NCI-H1105 treated with DMSO at 0.1 percent for 48 hours (cell line): ENCODE results near the gene C17orf75.
"Not testable (repeated sequence)": the region's sequence is repeated elsewhere in the genome, so short reads cannot be mapped to it uniquely, and the experiment has no call there.

ENCODE experiments used
- DNase-seq: peaks from one replicate; lab custom pipeline; 2025; lab: John Stamatoyannopoulos, UW

Gene C17orf75

DNA sequence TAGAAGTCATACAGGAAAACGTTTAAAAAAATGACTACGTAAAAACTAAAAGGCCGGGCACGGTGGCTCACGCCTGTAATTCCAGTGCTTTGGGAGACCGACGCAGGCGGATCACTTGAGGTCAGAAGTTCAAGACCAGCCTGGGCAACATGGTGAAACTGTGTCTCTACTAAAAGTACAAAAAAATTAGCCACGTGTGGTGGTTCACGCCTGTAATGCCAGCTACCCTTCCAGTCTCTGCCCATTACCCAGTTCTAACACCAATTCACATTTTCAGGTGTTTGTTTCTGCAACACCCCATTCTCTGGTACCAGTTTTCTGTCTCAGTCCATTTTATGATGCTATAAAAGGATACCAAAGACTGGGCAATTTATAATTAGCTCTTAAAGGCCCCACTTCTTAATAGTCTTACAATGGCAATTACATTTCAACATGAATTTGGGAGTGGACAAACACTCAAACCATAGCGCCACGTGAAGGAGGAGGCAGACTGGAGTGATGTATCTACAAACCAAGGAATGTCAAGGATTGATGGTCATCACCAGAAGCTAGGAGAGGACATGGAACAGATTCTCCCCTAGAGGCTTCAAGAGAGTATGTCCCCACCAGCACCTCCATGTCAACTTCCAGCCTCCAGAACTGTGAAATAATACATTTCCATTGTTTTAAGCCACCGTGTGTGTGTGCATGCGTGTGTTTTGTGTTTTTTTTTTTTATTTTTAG is 791 bp upstream of the C17orf75 start:
- DNase-seq, result peak; percentile 17

DNA sequence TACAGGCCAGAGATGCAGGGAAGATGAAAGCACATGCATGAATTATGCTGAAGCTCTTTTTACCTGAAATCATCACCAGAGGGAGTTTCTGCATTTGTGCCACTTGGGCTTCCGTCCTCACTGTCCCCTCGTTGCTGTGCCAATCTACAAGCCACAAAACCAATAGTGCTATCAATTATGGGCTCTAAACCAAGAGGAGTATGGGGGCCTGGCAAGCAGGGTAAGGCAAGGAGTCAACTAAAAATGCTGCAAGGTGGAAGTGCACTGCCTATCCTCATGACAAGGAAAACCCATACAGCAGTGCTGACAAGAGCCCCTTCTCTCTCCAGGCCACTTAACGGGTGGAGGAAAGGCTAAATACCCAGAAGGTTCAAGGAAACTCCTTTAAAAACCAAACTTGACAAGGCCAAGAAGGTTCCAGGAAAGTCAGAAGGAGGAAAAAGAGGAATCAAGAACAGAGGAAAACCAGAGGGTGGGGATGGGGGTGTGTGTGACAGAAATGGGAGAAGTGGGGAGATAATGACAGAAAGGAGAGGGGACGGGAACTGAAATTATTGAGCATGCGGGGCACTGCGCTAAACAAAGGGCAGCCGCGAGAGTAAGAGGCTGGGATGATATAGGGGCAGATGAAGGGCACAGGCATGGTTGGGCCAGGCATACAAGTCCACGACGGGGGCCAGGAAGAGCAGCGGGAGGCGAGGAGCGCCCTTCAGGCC is 674 bp downstream of the C17orf75 start:
- DNase-seq, result peak; percentile 43

DNA sequence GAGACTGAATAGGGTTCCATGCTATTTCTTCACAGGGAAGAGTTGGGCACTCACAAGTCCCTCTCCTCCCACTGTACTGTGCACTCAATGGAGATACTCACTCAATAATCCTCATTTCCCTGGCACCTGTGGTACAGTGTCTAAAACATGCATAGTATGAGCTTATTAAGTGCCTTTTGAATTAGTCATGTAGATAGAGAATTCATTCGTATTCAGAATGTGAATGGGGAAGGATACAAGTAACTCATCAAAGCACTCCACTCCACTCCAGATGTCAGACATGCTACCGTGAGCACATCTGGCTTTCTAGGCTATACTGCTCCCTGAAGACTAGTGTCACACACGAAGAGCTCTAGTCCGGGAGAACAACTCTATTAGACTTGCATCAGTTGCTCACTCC is 6.3 kb downstream of the C17orf75 start:
- no peak for DNase-seq

DNA sequence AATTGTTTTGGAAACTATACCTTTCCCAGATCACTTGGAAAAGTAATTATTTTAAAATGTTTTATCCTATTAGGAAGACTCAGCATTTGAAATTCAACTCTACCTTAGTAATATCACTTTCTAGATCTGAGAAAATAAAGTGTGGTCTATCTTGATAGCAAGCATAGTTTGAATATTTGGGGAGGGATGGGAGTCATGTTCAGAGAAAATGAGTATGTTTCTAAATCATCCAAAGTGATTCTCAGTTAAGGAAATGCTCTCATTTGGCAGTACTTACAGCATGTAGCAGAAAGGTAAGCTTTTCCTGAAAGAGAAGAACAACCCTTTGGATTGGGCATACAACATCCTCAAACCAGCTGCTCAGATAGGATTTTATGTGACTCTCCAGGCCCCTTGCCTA is 6.9 kb downstream of the C17orf75 start:
- no peak for DNase-seq

DNA sequence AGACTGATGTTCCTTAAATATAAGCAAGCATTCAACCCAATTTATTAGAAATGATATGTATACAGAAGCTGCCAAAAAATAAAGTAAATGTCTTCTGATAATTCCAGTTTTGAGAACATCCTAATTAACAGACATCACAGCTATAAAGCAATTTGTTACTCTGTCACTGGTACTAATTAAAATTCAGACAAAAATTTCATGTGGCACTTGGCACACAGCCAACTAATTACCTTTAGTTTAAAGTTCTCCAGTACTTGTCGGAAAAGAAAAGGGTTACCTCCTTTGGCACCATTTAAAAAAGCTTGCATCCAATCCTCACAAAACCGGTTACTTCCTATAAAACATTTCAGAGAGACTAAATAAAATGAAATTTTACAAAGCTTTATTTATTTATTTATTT is 8.8 kb downstream of the C17orf75 start:
- no peak for DNase-seq

DNA sequence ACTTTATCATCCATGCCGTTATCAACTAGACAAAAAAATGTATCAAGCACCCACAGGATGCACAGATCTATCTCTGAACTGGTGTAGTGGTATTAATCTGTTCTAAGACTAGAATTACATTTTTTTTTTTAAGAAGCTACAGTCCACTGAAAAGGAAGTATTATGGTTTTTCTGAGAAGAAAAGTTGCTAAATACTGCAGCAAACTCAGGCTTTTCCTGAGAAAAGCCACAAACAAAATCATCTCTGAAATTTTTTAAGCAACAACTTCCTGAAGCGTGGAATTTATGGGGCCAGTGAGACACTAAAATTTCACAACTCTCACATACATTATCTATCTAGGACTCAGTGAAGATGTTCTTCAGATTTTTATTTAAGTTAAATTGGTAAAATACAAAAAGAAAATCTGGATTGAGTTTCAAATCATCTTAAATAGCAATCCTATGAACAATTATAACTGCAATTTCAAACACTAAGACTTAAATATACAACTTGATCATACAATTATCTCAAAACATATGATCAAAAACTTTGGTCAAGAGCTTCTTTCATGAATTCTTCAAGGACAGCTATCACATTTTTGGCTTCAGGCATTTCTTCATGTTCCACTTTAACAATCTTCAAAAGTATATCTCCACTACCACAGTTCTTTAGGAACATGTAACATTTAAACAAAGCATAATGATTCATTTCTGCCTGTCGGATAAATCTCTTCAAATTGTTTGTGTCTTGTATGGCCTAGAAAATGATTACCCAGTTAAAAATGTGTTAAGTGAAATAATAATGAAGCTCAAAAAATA is 10.5 kb downstream of the C17orf75 start:
- DNase-seq, result no peak

DNA sequence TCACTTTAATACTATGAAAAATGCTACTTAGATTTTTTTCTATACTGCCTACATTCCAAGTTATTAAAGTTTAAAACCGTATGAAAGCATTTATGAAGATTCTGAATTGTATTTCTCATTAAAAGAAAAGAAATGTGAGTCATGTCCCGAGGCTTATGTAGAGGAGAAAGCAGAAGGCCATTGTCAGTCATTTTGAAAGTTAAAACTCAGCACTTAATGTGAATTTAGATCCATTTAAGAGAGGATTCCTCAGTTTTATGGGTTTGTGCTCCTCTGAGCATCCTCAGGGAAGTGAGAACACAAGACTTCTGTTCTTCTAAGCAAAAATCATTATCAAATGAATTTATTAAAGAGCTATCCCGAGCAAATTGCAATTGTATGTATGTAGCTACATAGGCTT is 11.8 kb downstream of the C17orf75 start:
- DNase-seq, result no peak

DNA sequence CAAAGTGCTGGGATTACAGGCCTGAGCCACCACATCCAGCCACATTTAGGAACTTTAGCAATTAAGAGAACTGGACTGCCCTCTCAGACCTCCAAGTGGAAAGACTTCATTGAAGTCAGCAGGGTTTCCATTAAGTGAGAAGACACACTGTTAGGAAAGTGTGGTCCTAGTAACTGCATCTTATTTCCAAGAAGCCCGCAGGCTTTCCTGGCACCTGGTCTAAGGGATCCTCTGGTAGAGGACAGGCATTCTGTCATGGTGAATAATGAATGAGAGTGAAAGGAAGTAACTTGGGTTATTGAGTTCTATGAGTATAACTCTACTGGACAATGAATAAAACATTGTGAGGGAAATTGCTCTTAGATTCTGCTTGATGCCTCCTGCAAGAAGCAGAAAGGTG is 14.1 kb downstream of the C17orf75 start:
- no peak for DNase-seq

DNA sequence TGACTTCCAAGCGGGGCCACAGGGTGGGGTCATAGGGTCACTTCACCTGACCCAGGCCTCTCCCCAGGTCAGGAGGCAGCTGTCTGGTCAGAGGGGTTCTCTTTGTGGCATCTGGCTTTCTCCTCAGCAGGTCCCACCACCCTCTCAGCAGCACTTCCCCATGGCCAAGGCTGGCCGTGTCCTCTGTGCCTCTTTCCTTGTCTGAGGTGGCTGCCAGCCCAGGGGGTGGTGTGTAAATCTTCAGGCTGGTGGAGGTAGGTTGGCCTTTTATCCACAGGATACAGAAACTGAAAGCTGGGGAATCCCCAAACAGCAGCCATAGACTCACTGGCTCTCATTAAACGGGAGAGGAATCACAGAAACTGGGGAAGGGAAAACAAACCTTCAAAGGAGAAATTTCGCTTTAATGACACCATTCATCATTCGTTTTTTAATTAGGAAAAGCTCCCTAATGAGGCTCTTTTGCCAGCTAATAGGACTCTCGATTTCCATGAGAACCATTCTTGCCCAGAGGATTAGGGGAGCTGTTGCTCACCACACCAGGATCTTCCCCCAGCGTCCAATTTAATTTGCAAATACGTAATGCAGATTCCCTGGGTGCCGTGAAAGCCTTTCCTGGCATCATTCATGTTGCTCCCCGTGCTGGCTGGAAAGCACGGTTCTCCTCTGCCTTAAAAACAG is 18.0 kb downstream of the C17orf75 start:
- no peak for DNase-seq

DNA sequence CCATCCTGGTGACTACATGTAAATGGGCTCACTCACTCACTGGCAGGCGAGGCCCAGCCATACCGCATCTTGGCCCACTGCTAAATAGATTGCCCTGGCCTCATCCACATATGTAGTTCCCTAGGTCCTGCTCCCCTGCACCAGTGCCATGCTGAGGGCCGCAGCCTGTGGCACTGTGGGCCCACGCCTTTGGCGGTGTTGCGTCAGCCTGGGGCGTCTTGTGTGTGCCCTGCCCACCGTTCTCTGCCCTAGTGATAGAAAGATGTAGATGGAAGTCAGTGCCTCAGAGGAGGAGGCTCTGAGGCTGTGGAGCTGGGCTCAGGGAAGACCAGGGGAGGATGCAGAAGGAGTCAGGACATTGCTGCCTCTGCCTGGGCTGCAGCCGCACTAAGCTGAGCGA is 18.9 kb downstream of the C17orf75 start:
- no peak for DNase-seq

DNA sequence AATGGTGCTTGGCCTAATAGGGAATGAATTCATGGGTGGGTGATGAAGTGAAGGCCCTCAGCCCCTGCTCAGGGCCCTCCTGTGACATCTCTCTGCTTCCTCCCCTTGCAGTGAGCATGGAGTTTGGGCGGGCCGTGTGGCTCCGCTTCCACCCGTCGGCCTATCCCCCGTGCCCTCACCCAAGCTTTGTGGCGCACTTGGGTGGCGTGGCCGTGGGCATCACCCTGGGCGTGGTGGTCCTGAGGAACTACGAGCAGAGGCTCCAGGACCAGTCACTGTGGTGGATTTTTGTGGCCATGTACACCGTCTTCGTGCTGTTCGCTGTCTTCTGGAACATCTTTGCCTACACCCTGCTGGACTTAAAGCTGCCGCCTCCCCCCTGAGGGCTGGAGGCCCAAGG is 21.1 kb downstream of the C17orf75 start:
- no peak for DNase-seq

DNA sequence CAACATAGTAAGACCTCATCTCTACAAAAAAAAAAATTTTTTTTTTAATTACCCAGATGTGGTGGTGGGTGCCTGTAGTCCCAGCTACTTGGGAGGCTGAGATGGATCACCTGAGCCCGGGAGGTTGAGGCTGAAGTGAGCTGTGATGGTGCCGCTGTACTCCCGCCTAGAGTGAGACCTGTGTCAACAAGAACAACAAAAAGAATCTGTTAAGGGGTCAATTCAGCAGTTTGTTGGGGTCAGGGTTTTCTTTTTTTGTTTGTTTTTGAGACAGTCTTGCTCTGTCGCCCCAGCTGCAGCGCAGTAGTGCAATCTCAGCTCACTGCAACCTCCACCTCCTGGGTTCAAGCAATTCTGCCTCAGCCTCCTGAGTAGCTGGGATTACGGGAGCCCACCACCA is 21.9 kb downstream of the C17orf75 start:
- not testable (repeated sequence) for DNase-seq

DNA sequence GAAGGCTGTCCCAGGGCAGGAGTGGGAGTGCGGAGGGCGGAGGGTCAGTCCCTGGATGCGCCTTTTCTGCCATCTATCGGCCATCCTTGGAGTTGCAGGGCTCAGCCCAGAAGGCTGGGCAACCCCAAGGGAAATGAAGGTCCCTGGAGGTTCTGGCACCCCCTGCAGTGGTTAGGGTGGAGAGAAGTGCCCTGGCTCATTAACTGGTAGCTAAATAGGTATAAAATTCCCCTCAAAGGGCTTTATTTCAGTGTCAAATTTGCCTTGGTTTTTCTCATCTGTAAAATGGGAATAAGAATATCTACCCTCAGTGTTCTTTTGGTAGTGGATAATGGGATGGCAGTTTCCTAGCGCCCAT is 22.4 kb downstream of the C17orf75 start:
- DNase-seq, result peak; percentile 42

DNA sequence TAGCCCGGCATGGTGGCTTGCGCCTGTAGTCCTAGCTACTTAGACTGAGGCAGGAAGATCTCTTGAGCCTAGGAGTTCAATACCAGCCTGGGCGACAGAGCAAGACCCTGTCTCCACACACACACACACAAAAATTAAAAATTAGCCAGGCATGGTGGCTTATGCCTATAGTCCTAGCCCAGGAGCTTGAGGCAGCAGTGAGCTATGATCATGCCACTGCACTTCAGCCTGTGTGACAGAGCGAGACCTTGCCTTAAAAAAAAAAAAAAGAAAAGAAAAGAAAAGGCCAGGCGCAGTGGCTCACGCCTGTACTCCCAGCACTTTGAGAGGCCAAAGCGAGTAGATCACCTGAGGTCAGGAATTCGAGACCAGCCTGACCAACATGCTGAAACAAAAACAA is 23.9 kb downstream of the C17orf75 start:
- no peak for DNase-seq

DNA sequence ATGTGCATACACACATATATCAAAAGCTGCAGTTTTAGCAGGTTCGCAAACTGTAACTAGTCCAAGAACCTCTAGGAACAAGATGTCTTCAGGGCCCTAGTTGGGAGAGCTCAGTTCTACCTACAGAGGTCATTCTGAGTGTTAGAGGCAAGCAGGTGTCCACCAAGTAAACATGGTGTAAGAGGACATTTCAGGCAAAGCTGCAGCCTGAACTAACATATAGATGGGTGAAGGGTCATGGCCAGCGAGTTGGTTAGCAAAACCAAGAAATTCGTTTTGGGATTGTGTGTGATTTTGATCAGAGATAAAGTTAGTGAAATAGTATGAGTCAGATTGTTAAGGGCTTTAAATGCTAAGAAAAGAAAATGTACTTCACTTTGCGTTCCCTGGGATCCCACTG is 24.6 kb downstream of the C17orf75 start:
- no peak for DNase-seq

DNA sequence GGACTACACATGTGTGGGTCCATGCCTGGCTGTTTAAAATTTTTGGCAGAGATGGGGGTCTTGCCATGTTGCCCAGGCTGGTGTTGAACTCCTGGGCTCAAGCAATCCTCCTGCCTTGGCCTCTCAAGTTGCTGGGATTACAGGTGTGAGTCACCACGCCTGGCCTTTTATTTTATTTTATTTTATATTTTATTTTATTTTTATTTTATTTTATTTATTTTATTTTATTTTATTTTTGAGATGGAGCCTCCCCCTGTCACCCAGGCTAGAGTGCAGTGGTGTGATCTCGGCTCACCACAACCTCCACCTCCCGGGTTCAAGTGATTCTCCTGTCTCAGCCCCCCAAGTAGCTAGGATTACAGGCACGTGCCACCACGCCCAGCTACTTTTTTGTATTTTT is 25.3 kb downstream of the C17orf75 start:
- DNase-seq, result not testable (repeated sequence)

DNA sequence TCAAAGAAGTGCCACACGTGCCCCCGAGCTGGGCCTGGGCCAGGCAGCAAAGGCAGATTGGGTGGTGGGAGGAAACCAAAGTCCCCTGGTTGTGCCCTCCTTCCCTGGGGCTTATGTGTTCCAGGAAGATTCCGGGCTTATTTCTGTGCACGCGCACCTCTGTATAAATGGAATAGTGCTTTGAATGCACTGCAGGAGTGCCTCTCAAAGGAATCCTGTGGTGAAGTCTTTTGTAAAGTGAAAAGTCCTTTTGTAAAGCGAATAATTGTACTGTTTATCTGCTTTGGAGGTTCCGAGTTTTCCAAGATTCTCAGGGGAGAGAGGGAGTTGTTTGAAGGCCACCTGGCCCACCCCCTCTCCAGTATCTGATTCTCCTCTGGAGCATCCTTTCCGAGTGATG is 26.8 kb downstream of the C17orf75 start:
- no peak for DNase-seq

DNA sequence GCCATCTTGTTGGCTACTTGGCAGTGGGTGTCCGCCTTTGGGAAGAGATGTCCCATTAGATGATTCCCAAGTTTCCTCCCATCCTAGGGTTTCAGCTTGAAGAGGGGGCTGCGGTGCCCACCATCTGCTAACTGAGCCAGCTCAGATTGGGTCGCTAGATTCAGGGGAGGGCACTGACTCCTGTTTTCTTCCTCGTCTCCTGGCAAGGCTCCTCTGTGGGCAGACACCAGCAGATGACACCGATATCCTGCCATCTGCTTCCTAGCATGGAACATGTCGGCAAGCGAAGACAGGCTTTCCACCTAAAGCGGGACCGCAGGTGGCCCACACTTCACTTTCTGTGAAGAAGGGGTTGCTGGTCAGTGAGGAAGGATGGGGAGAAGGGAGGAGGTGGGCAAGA is 27.3 kb downstream of the C17orf75 start:
- DNase-seq, result no peak

DNA sequence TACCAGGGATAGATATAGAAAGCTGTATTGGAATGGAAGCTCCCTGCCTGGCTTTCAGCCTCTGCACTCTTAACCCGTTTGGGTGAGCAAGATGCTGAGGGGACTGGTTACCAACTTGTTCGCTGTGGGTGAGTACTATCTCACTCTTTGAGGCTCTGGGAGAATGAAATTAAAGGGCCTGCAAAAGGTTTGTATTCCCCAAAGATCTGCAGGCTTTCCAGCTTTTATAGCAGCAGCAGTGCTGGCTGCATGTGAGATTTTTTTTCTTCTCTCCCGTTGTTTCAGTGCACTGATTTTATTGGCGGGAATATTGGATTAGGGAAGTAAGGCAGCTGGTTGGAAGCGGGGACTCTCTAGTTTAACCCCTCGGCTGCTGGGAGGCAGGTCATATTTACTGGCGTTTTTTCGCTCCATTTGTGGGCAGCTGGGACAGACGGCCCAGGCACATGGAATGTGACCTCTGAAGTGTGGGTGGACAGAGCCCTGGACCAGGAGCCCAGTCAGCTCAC is 30.9 kb downstream of the C17orf75 start:
- no peak for DNase-seq

DNA sequence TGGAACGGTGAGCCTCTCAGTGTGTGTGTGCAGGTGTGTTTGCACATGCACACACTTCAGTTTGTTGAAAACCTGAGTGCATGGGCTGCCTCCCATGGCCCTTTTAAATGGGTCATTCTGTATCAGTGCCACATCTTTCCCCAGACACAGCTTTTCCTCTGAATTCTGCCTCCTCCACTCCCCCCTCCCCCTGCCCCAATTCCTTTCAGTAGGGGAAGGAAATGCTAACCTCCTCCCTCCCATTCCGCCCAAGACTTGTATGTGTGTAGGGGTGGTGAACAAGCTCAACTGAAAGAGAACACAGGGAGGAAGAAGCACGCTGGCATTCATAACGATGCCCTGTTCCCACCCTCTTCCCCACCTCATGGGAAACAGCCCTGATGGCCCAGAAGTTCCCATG is 34.3 kb downstream of the C17orf75 start:
- DNase-seq, result no peak

DNA sequence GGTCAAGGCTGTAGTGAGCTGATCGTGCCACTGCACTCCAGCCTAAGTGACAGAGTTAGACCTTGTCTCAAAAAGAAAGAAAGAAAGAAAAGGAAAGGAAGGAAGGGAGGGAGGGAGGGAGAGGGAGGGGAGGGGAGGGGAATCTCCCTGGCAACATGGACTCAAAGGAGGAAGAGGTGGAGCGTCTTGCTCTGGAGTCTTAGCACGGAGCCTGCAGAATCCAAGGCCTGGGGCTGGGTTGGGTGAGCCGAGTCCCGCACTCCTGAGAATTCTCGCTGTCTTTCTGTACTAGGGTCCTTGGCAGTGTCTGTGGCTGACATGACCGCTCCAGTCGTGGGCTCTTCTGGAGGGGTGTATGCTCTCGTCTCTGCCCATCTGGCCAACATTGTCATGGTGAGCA is 36.9 kb downstream of the C17orf75 start:
- DNase-seq, result no peak

DNA sequence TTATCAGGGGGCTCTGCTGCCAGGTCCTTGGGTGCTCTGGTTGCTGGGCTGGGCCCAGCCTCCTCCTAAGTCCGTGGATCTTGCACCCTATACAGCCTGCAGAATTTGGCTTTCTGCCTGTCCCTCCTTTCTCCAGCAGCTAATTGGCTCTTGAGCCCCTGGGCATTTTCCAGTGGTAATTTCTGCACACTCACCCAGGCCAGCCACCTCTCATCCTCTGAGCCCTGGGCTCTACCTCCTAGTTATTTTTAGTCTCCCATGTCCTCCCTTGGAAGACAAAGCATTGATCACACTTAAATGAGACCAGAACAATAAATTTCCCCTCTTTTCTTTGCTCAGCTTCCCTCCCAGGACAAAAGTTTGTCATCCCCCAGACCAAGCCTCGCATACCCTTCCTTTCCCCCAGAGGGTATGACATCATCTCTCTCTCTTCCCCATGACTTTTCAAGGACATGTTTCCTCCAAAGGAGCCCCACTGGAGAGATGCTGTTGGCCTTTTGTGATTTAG is 38.1 kb downstream of the C17orf75 start:
- peak; percentile 52 for DNase-seq
